Stimulated activated naive CD8-positive, alpha-beta T cell treated with anti-CD3 and anti-CD28 coated beads, Interleukin-15, Interleukin-2, amounts not matched to agents 100 ng/mL and 50 ng/mL, for 24 hours (primary cell): ENCODE results near the gene APLP2.
A peak's percentile ranks its signal among the peaks of the same experiment; 100 is the strongest.

Experiments
- H3K27ac Mint-ChIP-seq: one replicate; pipeline ENCODE4 v1.8.0; 2021; ENCODE audit warnings: mild to moderate bottlenecking, mixed read lengths
- H3K27me3 Mint-ChIP-seq: one replicate; pipeline ENCODE4 v1.8.0; 2021; ENCODE audit warnings: mixed read lengths
- H3K36me3 Mint-ChIP-seq: one replicate; pipeline ENCODE4 v1.8.0; 2021; ENCODE audit warnings: low read depth, mixed read lengths
- H3K4me1 Mint-ChIP-seq: one replicate; pipeline ENCODE4 v1.8.0; 2021; ENCODE audit warnings: low read depth, mixed read lengths
- H3K4me3 Mint-ChIP-seq: one replicate; pipeline ENCODE4 v1.8.0; 2021; ENCODE audit warnings: mild to moderate bottlenecking, mixed read lengths
- H3K9me3 Mint-ChIP-seq: one replicate; pipeline ENCODE4 v1.8.0; 2021; ENCODE audit warnings: mixed read lengths

The APLP2 gene

GRCh38 chr11:130148796-130149326 lies 79.2 kb downstream of the APLP2 start:
- no peaks in the 10 kb centered on the region for H3K9me3 Mint-ChIP-seq
- peaks cover 14% of the 10 kb centered on the region for H3K4me1 Mint-ChIP-seq
- no peak overlapping the region for H3K4me3 Mint-ChIP-seq
- H3K27ac Mint-ChIP-seq, result no peak overlapping the region
- H3K27me3 Mint-ChIP-seq, result peaks cover 4% of the 10 kb centered on the region
- H3K36me3 Mint-ChIP-seq, result peaks cover 9% of the 10 kb centered on the region

GRCh38 chr11:130150790-130151189 lies 81.1 kb downstream of the APLP2 start:
- Mint-ChIP-seq H3K27me3 (peaks cover 4% of the 10 kb centered on the region), H3K27ac (no peak overlapping the region), H3K4me3 (no peak overlapping the region), H3K9me3 (no peaks in the 10 kb centered on the region), H3K36me3 (peaks cover 5% of the 10 kb centered on the region), H3K4me1 (peaks cover 14% of the 10 kb centered on the region)

GRCh38 chr11:130151196-130151595 lies 81.5 kb downstream of the APLP2 start:
- peaks cover 5% of the 10 kb centered on the region for H3K36me3 Mint-ChIP-seq
- H3K27ac Mint-ChIP-seq, result no peak overlapping the region
- H3K4me1 Mint-ChIP-seq, result peaks cover 12% of the 10 kb centered on the region

GRCh38 chr11:130156108-130157022 lies 86.7 kb downstream of the APLP2 start:
- no peak overlapping the region for H3K27ac Mint-ChIP-seq
- H3K9me3 Mint-ChIP-seq, result no peaks in the 10 kb centered on the region
- peaks cover 21% of the 10 kb centered on the region for H3K4me1 Mint-ChIP-seq
- peaks cover 37% of the 10 kb centered on the region for H3K27me3 Mint-ChIP-seq
- H3K36me3 Mint-ChIP-seq, result no peaks in the 10 kb centered on the region
- H3K4me3 Mint-ChIP-seq, result no peak overlapping the region

More at GRCh38 chr11:130151196-130151595, 81.5 kb downstream of the APLP2 start:
- Mint-ChIP-seq H3K9me3 (no peaks in the 10 kb centered on the region), H3K4me3 (no peak overlapping the region), H3K27me3 (peaks cover 4% of the 10 kb centered on the region)

- Mint-ChIP-seq H3K4me3 (no peak overlapping the region), H3K27me3 (peaks cover 40% of the 10 kb centered on the region), H3K27ac (no peak overlapping the region), H3K9me3 (no peaks in the 10 kb centered on the region), H3K4me1 (peaks cover 25% of the 10 kb centered on the region), H3K36me3 (no peaks in the 10 kb centered on the region)
Measured at GRCh38 chr11:130157101-130157500, 87.4 kb downstream of the APLP2 start.

- H3K4me3 Mint-ChIP-seq, result no peak overlapping the region
- H3K36me3 Mint-ChIP-seq, result no peaks in the 10 kb centered on the region
- H3K4me1 Mint-ChIP-seq, result peaks cover 27% of the 10 kb centered on the region
- no peak overlapping the region for H3K27ac Mint-ChIP-seq
- peaks cover 48% of the 10 kb centered on the region for H3K27me3 Mint-ChIP-seq
- no peaks in the 10 kb centered on the region for H3K9me3 Mint-ChIP-seq
Measured at GRCh38 chr11:130157840-130158239, 88.1 kb downstream of the APLP2 start.

GRCh38 chr11:130159139-130159538 lies 89.4 kb downstream of the APLP2 start:
- no peaks in the 10 kb centered on the region for H3K9me3 Mint-ChIP-seq
- no peak overlapping the region for H3K27ac Mint-ChIP-seq
- H3K36me3 Mint-ChIP-seq, result no peaks in the 10 kb centered on the region
- H3K4me1 Mint-ChIP-seq, result peaks cover 30% of the 10 kb centered on the region
- peak overlapping the region; percentile 14 for H3K4me3 Mint-ChIP-seq
- peaks cover 58% of the 10 kb centered on the region for H3K27me3 Mint-ChIP-seq

GRCh38 chr11:130159657-130160497 lies 90.2 kb downstream of the APLP2 start, which contains the start of gene ST14:
ST14 (plus strand) TSS chr11:130159782; CDS start chr11:130159980, 198 bp downstream.
- H3K4me1 Mint-ChIP-seq, result peaks cover 30% of the 10 kb centered on the region
- H3K27me3 Mint-ChIP-seq, result peaks cover 59% of the 10 kb centered on the region
- H3K9me3 Mint-ChIP-seq, result no peaks in the 10 kb centered on the region
- no peaks in the 10 kb centered on the region for H3K36me3 Mint-ChIP-seq
- H3K4me3 Mint-ChIP-seq, result peak within 1 kb of the TSS; percentile 70
- H3K27ac Mint-ChIP-seq, result no peak within 1 kb of the TSS

- H3K4me1 Mint-ChIP-seq, result peaks cover 33% of the 10 kb centered on the region
- H3K4me3 Mint-ChIP-seq, result peak overlapping the region; percentile 70
- H3K36me3 Mint-ChIP-seq, result no peaks in the 10 kb centered on the region
- no peaks in the 10 kb centered on the region for H3K9me3 Mint-ChIP-seq
- H3K27ac Mint-ChIP-seq, result no peak overlapping the region
- H3K27me3 Mint-ChIP-seq, result peaks cover 67% of the 10 kb centered on the region
Measured at GRCh38 chr11:130160498-130161155, 90.9 kb downstream of the APLP2 start.

GRCh38 chr11:130161441-130162145 lies 91.9 kb downstream of the APLP2 start:
- H3K27ac Mint-ChIP-seq, result no peak overlapping the region
- peaks cover 74% of the 10 kb centered on the region for H3K27me3 Mint-ChIP-seq
- peaks cover 43% of the 10 kb centered on the region for H3K4me1 Mint-ChIP-seq
- no peaks in the 10 kb centered on the region for H3K9me3 Mint-ChIP-seq
- H3K36me3 Mint-ChIP-seq, result no peaks in the 10 kb centered on the region
- no peak overlapping the region for H3K4me3 Mint-ChIP-seq

- no peak overlapping the region for H3K4me3 Mint-ChIP-seq
- H3K36me3 Mint-ChIP-seq, result no peaks in the 10 kb centered on the region
- no peaks in the 10 kb centered on the region for H3K9me3 Mint-ChIP-seq
- H3K27ac Mint-ChIP-seq, result no peak overlapping the region
- peaks cover 71% of the 10 kb centered on the region for H3K27me3 Mint-ChIP-seq
- H3K4me1 Mint-ChIP-seq, result peaks cover 43% of the 10 kb centered on the region
Measured at GRCh38 chr11:130162733-130163132, 93.0 kb downstream of the APLP2 start.

GRCh38 chr11:130163346-130164220 lies 93.9 kb downstream of the APLP2 start:
- Mint-ChIP-seq H3K9me3 (no peaks in the 10 kb centered on the region), H3K36me3 (no peaks in the 10 kb centered on the region), H3K4me3 (no peak overlapping the region), H3K4me1 (peaks cover 38% of the 10 kb centered on the region), H3K27me3 (peaks cover 70% of the 10 kb centered on the region), H3K27ac (no peak overlapping the region)

- Mint-ChIP-seq H3K27ac (no peak overlapping the region), H3K4me1 (peaks cover 32% of the 10 kb centered on the region), H3K36me3 (no peaks in the 10 kb centered on the region), H3K27me3 (peaks cover 66% of the 10 kb centered on the region), H3K9me3 (no peaks in the 10 kb centered on the region), H3K4me3 (no peak overlapping the region)
Measured at GRCh38 chr11:130164221-130164570, 94.5 kb downstream of the APLP2 start.
